Brain microvascular endothelial cell (primary cell): ENCODE results near the gene TRPC4.
A peak's percentile ranks its signal among the peaks of the same experiment; 100 is the strongest.

Experiments used
- DNase-seq: peaks from one replicate; pipeline ENCODE4 v3.0.0-alpha.2; 2020
- H3K27ac ChIP-seq: fragments of 250-450 bp; sonication (Bioruptor Pico); 2 replicates; pipeline ENCODE4 v1.5.1; 2020; ENCODE audit warnings: mild to moderate bottlenecking, moderate library complexity
- H3K27me3 ChIP-seq: fragments of 250-450 bp; sonication (Bioruptor Pico); replicated peaks from 2 replicates; pipeline ENCODE4 v1.5.1; 2020; ENCODE audit warnings: mild to moderate bottlenecking
- H3K36me3 ChIP-seq: fragments of 250-450 bp; sonication (Bioruptor Pico); replicated peaks from 2 replicates; pipeline ENCODE4 v1.5.1; 2020; ENCODE audit warnings: mild to moderate bottlenecking
- H3K4me3 ChIP-seq: 2 replicates; pipeline ENCODE4 v1.5.1; 2011; ENCODE audit warnings: low read depth, mild to moderate bottlenecking, control low read depth, low read length, moderate library complexity
- in situ Hi-C: cut with HindIII; loops from 2 replicates; pipeline ENCODE4 v1.10.0; 2017; ENCODE audit warnings: low sequenced_read_pairs, low pct_ligation_motif_present
- TF ChIP-seq, protein P1 (sequence below): IDR thresholded peaks from 2 replicates; pipeline ENCODE4 v1.5.1; 2011; ENCODE audit warnings: low read depth, mild to moderate bottlenecking, moderate library complexity, low read length, control low read depth, inconsistent platforms; ENCODE audit errors: missing control alignments

Gene TRPC4

GRCh38 chr13:37667702-37668101, 201.9 kb downstream of the TRPC4 start:
- TF ChIP-seq, protein P1, sequence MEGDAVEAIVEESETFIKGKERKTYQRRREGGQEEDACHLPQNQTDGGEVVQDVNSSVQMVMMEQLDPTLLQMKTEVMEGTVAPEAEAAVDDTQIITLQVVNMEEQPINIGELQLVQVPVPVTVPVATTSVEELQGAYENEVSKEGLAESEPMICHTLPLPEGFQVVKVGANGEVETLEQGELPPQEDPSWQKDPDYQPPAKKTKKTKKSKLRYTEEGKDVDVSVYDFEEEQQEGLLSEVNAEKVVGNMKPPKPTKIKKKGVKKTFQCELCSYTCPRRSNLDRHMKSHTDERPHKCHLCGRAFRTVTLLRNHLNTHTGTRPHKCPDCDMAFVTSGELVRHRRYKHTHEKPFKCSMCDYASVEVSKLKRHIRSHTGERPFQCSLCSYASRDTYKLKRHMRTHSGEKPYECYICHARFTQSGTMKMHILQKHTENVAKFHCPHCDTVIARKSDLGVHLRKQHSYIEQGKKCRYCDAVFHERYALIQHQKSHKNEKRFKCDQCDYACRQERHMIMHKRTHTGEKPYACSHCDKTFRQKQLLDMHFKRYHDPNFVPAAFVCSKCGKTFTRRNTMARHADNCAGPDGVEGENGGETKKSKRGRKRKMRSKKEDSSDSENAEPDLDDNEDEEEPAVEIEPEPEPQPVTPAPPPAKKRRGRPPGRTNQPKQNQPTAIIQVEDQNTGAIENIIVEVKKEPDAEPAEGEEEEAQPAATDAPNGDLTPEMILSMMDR, result no peak
- H3K36me3 ChIP-seq, result no peaks in the 10 kb centered on the region
- DNase-seq, result no peak
- in situ Hi-C loops, result no loop called here
- no peaks in the 10 kb centered on the region for H3K27me3 ChIP-seq
- H3K4me3 ChIP-seq, result no peak overlapping the region
- no peak overlapping the region for H3K27ac ChIP-seq

- DNase-seq, result no peak
- TF ChIP-seq, protein P1, result no peak
- no peak overlapping the region for H3K27ac ChIP-seq
- H3K36me3 ChIP-seq, result no peaks in the 10 kb centered on the region
- H3K4me3 ChIP-seq, result no peak overlapping the region
- H3K27me3 ChIP-seq, result no peaks in the 10 kb centered on the region
- in situ Hi-C loops, result no loop called here
Observed at GRCh38 chr13:37666036-37666435, 203.5 kb downstream of the TRPC4 start.

DNA sequence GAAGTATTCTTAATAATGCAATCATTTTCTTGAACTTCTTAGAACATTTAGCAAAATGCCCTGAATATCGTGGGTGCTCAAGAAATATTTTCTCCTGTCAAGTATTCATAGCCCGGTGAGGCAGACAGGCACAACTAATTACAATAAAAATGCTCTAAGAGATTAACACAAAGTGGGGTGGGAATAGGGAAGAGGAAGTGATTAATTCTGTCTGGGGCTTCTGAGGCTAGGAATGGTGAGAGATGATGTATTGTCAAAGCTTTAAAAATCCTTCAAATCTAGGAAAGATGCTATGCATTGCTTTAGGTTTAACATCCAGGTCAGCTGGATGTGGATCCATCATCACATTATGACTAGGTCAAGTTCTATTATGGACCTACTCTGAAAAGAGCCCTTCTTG, 204.2 kb downstream of the TRPC4 start:
- TF ChIP-seq, protein P1, result no peak
- Histone ChIP-seq H3K27me3 (no peaks in the 10 kb centered on the region), H3K36me3 (no peaks in the 10 kb centered on the region), H3K27ac (no peak overlapping the region), H3K4me3 (no peak overlapping the region)
- DNase-seq, result no peak
- in situ Hi-C loops, result no loop called here

- H3K36me3 ChIP-seq, result no peaks in the 10 kb centered on the region
- no peak overlapping the region for H3K27ac ChIP-seq
- no peak overlapping the region for H3K4me3 ChIP-seq
- H3K27me3 ChIP-seq, result no peaks in the 10 kb centered on the region
- TF ChIP-seq, protein P1, result no peak
- no peak for DNase-seq
- in situ Hi-C loops, result no loop called here
Observed at GRCh38 chr13:37663724-37664123, 205.8 kb downstream of the TRPC4 start.

DNA sequence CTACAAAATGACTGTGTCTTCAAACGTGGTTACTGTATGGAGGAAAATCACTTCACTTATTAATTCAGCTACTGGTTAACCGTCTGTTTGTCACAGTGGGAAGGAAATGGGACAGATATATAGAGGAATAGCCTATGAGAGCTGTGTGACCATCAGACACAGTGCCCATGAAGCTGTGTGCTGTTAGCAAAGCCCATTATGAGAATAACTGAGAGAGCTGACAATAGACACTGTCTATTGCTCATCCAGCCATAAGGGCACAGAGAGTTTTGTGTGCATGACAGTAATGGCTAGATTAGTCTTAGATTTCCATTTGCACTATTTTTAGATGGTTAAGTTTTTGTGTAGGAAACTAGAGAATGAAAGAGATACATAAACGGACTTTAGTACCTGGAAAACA, 206.9 kb downstream of the TRPC4 start:
- H3K27ac ChIP-seq, result no peak overlapping the region
- no peaks in the 10 kb centered on the region for H3K36me3 ChIP-seq
- TF ChIP-seq, protein P1, result no peak
- no peaks in the 10 kb centered on the region for H3K27me3 ChIP-seq
- no peak overlapping the region for H3K4me3 ChIP-seq
- DNase-seq, result no peak
- in situ Hi-C loops, result no loop called here

- no peaks in the 10 kb centered on the region for H3K27me3 ChIP-seq
- TF ChIP-seq, protein P1, result no peak
- H3K27ac ChIP-seq, result peak overlapping the region; percentile 99
- in situ Hi-C loops, result no loop called here
- H3K36me3 ChIP-seq, result no peaks in the 10 kb centered on the region
- DNase-seq, result no peak
- H3K4me3 ChIP-seq, result no peak overlapping the region
Observed at GRCh38 chr13:37657956-37658355, 211.6 kb downstream of the TRPC4 start.
